Stimulated activated CD8-positive, alpha-beta memory T cell treated with anti-CD3 and anti-CD28 coated beads, Interleukin-15, amount 100 ng/mL, for 24 hours (primary cell): ENCODE data around the gene MRPL46.
A peak's percentile ranks its signal among the peaks of the same experiment; 100 is the strongest.
"Not testable (repeated sequence)": the region's sequence is repeated elsewhere in the genome, so short reads cannot be mapped to it uniquely, and the experiment has no call there.

ENCODE experiments used
- DNase-seq: peaks from one replicate; pipeline ENCODE4 v3.0.0-alpha.2; 2020; ENCODE audit warnings: low read depth

The MRPL46 gene

GRCh38 chr15:88477904-88478303, 10.7 kb upstream of the MRPL46 start:
- DNase-seq, result no peak

GRCh38 chr15:88477126-88477525, 9.9 kb upstream of the MRPL46 start:
- no peak for DNase-seq

- DNase-seq, result no peak
Measured at GRCh38 chr15:88476635-88477060, 9.5 kb upstream of the MRPL46 start.

GRCh38 chr15:88473661-88474293, 6.6 kb upstream of the MRPL46 start:
- DNase-seq, result not testable (repeated sequence)

- no peak for DNase-seq
Measured at GRCh38 chr15:88472225-88472624, 5.0 kb upstream of the MRPL46 start.

- DNase-seq, result no peak
Measured at GRCh38 chr15:88470625-88471372, 3.6 kb upstream of the MRPL46 start.

GRCh38 chr15:88469321-88469720, 2.1 kb upstream of the MRPL46 start:
- no peak for DNase-seq

- DNase-seq, result not testable (repeated sequence)
Measured at GRCh38 chr15:88468721-88469120, 1.5 kb upstream of the MRPL46 start.

GRCh38 chr15:88467935-88468528, 844 bp upstream of the MRPL46 start:
- no peak for DNase-seq

GRCh38 chr15:88465633-88466224, 1.5 kb downstream of the MRPL46 start:
- no peak for DNase-seq

- DNase-seq, result no peak
Measured at GRCh38 chr15:88463870-88464532, 3.2 kb downstream of the MRPL46 start.

GRCh38 chr15:88456733-88457132, 10.5 kb downstream of the MRPL46 start:
- DNase-seq, result no peak

- DNase-seq, result peak; percentile 13
Measured at GRCh38 chr15:88454867-88455810, 12.0 kb downstream of the MRPL46 start.

- DNase-seq, result no peak
Measured at GRCh38 chr15:88454236-88454635, 13.0 kb downstream of the MRPL46 start.

GRCh38 chr15:88453651-88454050, 13.5 kb downstream of the MRPL46 start:
- DNase-seq, result no peak

GRCh38 chr15:88450125-88450798, 16.9 kb downstream of the MRPL46 start:
- peak; percentile 52 for DNase-seq

GRCh38 chr15:88449581-88449980, 17.6 kb downstream of the MRPL46 start:
- DNase-seq, result no peak

GRCh38 chr15:88448991-88449461, 18.2 kb downstream of the MRPL46 start:
- no peak for DNase-seq

GRCh38 chr15:88447741-88448140, 19.4 kb downstream of the MRPL46 start:
- DNase-seq, result no peak

- DNase-seq, result no peak
Measured at GRCh38 chr15:88447206-88447605, 20.0 kb downstream of the MRPL46 start.
